HepG2 (cell line): ENCODE data around the gene GAN. TPM values are rescaled to one million over a fixed set of nuclear protein-coding genes. Genes with fewer than 3 reads are reported as not detected.

Experiments
- AKAP8 ChIP-seq: sonication (generic); formaldehyde crosslinking; IDR thresholded peaks from 2 replicates; pipeline ENCODE4 v1.5.1; 2020; ENCODE audit warnings: mild to moderate bottlenecking, missing genetic modification reagents
- CEBPB ChIP-seq: IDR thresholded peaks from 2 replicates; pipeline ENCODE4 v1.6.1; 2011; ENCODE audit warnings: low read depth, low read length, improper control_type of control experiment, borderline replicate concordance
- CERS6 ChIP-seq: sonication (generic); formaldehyde crosslinking; IDR thresholded peaks from 2 replicates; pipeline ENCODE4 v1.5.0; 2020; ENCODE audit warnings: missing genetic modification reagents
- CHD2 ChIP-seq: IDR thresholded peaks from 2 replicates; pipeline ENCODE4 v1.6.1; 2011; ENCODE audit warnings: low read depth, low read length, improper control_type of control experiment
- CSRNP1 ChIP-seq: sonication (generic); formaldehyde crosslinking; IDR thresholded peaks from 2 replicates; pipeline ENCODE4 v1.8.1; 2023; ENCODE audit warnings: mild to moderate bottlenecking, missing genetic modification reagents
- DRAP1 ChIP-seq: IDR thresholded peaks from 2 replicates; pipeline ENCODE4 v1.6.1; 2016; ENCODE audit warnings: missing genetic modification reagents, missing compliant biosample characterization
- GABPB1 ChIP-seq: IDR thresholded peaks from 2 replicates; pipeline ENCODE4 v1.6.1; 2016; ENCODE audit warnings: mild to moderate bottlenecking, missing genetic modification reagents, moderate library complexity, missing compliant biosample characterization
- HMG20A ChIP-seq: IDR thresholded peaks from 2 replicates; pipeline ENCODE4 v1.6.1; 2016; ENCODE audit warnings: borderline replicate concordance
- HOXD1 ChIP-seq: sonication (generic); formaldehyde crosslinking; IDR thresholded peaks from 2 replicates; pipeline ENCODE4 v1.5.0; 2020; ENCODE audit warnings: missing genetic modification reagents
- LCORL ChIP-seq, 2 experiments: fragments of 450-650 bp in 1 of 2; sonication (generic) in 1 of 2; formaldehyde crosslinking in 1 of 2; IDR thresholded peaks; 2 replicates each; pipeline versions ENCODE4 v1.5.0 to v1.6.1; 2017 to 2020; ENCODE audit warnings: antibody characterized with exemption in 1 of 2, missing genetic modification reagents in 1 of 2
- PAX8 ChIP-seq: sonication (generic); formaldehyde crosslinking; IDR thresholded peaks from 2 replicates; pipeline ENCODE4 v1.8.0; 2022; ENCODE audit warnings: mild to moderate bottlenecking, missing genetic modification reagents, borderline replicate concordance
- PTBP1 ChIP-seq: fragments of 200-400 bp; formaldehyde crosslinking; IDR thresholded peaks from 2 replicates; pipeline ENCODE4 v1.6.1; 2018; ENCODE audit warnings: low read length, low read depth; ENCODE audit not compliant: poor library complexity, severe bottlenecking
- REXO4 ChIP-seq: sonication (generic); formaldehyde crosslinking; IDR thresholded peaks from 2 replicates; pipeline ENCODE4 v1.8.0; 2022; ENCODE audit warnings: missing genetic modification reagents, mild to moderate bottlenecking, borderline replicate concordance
- RORA ChIP-seq: sonication (generic); formaldehyde crosslinking; IDR thresholded peaks from 2 replicates; pipeline ENCODE4 v1.5.0; 2020; ENCODE audit warnings: mild to moderate bottlenecking, missing genetic modification reagents, moderate library complexity
- SP5 ChIP-seq: IDR thresholded peaks from 2 replicates; pipeline ENCODE4 v1.6.1; 2016; ENCODE audit warnings: low read depth, borderline replicate concordance
- TBX2 ChIP-seq: sonication (generic); formaldehyde crosslinking; IDR thresholded peaks from 2 replicates; pipeline ENCODE4 v1.5.0; 2020; ENCODE audit warnings: missing genetic modification reagents, mild to moderate bottlenecking, borderline replicate concordance
- TBX3 ChIP-seq: fragments of 450-650 bp; IDR thresholded peaks from 2 replicates; pipeline ENCODE4 v1.6.1; 2017; ENCODE audit warnings: antibody characterized with exemption, mild to moderate bottlenecking, inconsistent platforms, borderline replicate concordance
- YEATS2 ChIP-seq: sonication (generic); formaldehyde crosslinking; IDR thresholded peaks from 2 replicates; pipeline ENCODE4 v1.4.0; 2020; ENCODE audit warnings: missing genetic modification reagents, borderline replicate concordance
- ZFP36 ChIP-seq: fragments of 150-350 bp; IDR thresholded peaks from 2 replicates; pipeline ENCODE4 v1.6.1; 2018; ENCODE audit warnings: borderline replicate concordance, low read length, low read depth; ENCODE audit not compliant: partially characterized antibody
- ZGPAT ChIP-seq: IDR thresholded peaks from 2 replicates; pipeline ENCODE4 v1.6.1; 2016; ENCODE audit warnings: mild to moderate bottlenecking
- ZNF33A ChIP-seq: sonication (generic); formaldehyde crosslinking; IDR thresholded peaks from 2 replicates; pipeline ENCODE4 v1.5.1; 2020; ENCODE audit warnings: missing genetic modification reagents, mild to moderate bottlenecking, moderate library complexity, borderline replicate concordance
- ZNF510 ChIP-seq: sonication (generic); formaldehyde crosslinking; IDR thresholded peaks from 2 replicates; pipeline ENCODE4 v1.4.0; 2020; ENCODE audit warnings: low read depth, mild to moderate bottlenecking, missing genetic modification reagents
- ZNF549 ChIP-seq: sonication (generic); formaldehyde crosslinking; IDR thresholded peaks from 2 replicates; pipeline ENCODE4 v1.5.0; 2020; ENCODE audit warnings: missing genetic modification reagents
- ZNF619 ChIP-seq: sonication (generic); formaldehyde crosslinking; IDR thresholded peaks from 2 replicates; pipeline ENCODE4 v1.4.0; 2020; ENCODE audit warnings: mild to moderate bottlenecking, missing genetic modification reagents
- polyA plus RNA-seq, 8 experiments: library from polyadenylated mRNA; depleted of rRNA in 3 of 8; stranded (reverse) in 7 of 8; unstranded in 1 of 8; fragments of >200 nt; fragmentation: Illumina TruSeq in 4 of 8; extraction: Trizol in 4 of 8; gene quantifications; 2 replicates each; pipeline versions ENCODE4 v1.2.1 to v1.2.3, GENCODE V29; 2011 to 2016; ENCODE audit warnings: low read depth in 4 of 8, missing spikeins in 1 of 8, mixed read lengths in 1 of 8; ENCODE audit not compliant: insufficient read depth in 1 of 8
- total RNA-seq, 5 experiments: library from RNA; depleted of rRNA; stranded (reverse); fragments of >200 nt; fragmentation: Illumina TruSeq; extraction: Trizol; gene quantifications; 2 replicates each; pipeline ENCODE4 v1.2.3, GENCODE V29; 2016; ENCODE audit warnings: low read depth in 1 of 5

Gene GAN
- total and polyA plus RNA-seq, 2 of the 13 experiments (the other 11 are each of a cell fraction or from before 2014, with no cell fraction given) = 4.3 to 11.0 TPM

GRCh38 chr16:81431554-81432353, 117.0 kb downstream of the GAN start (continued):
- TF ChIP-seq CSRNP1 (0 out of 2 replicates have a peak, but pooled peaks have one; percentile 65), HOXD1 (CRISPR knock-in tag) (no peak), YEATS2 (CRISPR knock-in tag) (no peak), HMG20A (CRISPR knock-in tag) (no peak), ZNF619 (no peak), CHD2 (no peak), CERS6 (CRISPR knock-in tag) (no peak), LCORL (IDR thresholded peaks at IDR 0.05) (no peak), LCORL (CRISPR knock-in tag; IDR thresholded peaks at IDR 0.05) (peak; percentile 68), RORA (no peak), REXO4 (no peak), SP5 (CRISPR knock-in tag) (peak; percentile 31; the same call in 1 of the 2 replicates), AKAP8 (CRISPR knock-in tag) (no peak), DRAP1 (CRISPR knock-in tag) (0 out of 2 replicates have a peak, but pooled peaks have one; percentile 4), GABPB1 (CRISPR knock-in tag) (no peak; the same call in 1 of the 2 replicates), ZNF549 (0 out of 2 replicates have a peak, but pooled peaks have one; percentile 39), TBX3 (0 out of 2 replicates have a peak, but pooled peaks have one; percentile 4), TBX2 (peak; percentile 51; the same call in 1 of the 2 replicates), ZNF510 (CRISPR knock-in tag) (no peak), PTBP1 (no peak), PAX8 (CRISPR knock-in tag) (0 out of 2 replicates have a peak, but pooled peaks have one; percentile 50), ZNF33A (CRISPR knock-in tag) (no peak), ZGPAT (0 out of 2 replicates have a peak, but pooled peaks have one; percentile 8), ZFP36 (no peak), CEBPB (peak; percentile 88)
